HepG2 (cell line): ENCODE data around the gene MECR. TPM values are rescaled to one million over a fixed set of nuclear protein-coding genes. Genes with fewer than 3 reads are reported as not detected.
A peak's percentile ranks its signal among the peaks of the same experiment; 100 is the strongest.

Source experiments
- AKNA ChIP-seq: sonication (generic); formaldehyde crosslinking; IDR thresholded peaks from 2 replicates; pipeline ENCODE4 v1.4.0; 2020; ENCODE audit warnings: missing genetic modification reagents, borderline replicate concordance
- BHLHE40 ChIP-seq: IDR thresholded peaks from 2 replicates; pipeline ENCODE4 v1.6.1; 2011; ENCODE audit warnings: low read length, improper control_type of control experiment
- FIP1L1 ChIP-seq: fragments of 200-400 bp; formaldehyde crosslinking; IDR thresholded peaks from 2 replicates; pipeline ENCODE4 v1.6.1; 2018; ENCODE audit warnings: low read depth, mild to moderate bottlenecking, low read length, moderate library complexity, borderline replicate concordance; ENCODE audit not compliant: insufficient read depth
- GTF2F1 ChIP-seq: fragments of 150-350 bp; IDR thresholded peaks from 2 replicates; pipeline ENCODE4 v1.6.1; 2014; ENCODE audit warnings: low read length
- HDAC2 ChIP-seq: sonication (generic); formaldehyde crosslinking; IDR thresholded peaks from 2 replicates; pipeline ENCODE4 v1.4.0; 2020; ENCODE audit warnings: missing genetic modification reagents
- KDM2A ChIP-seq: sonication (generic); formaldehyde crosslinking; IDR thresholded peaks from 2 replicates; pipeline ENCODE4 v1.4.0; 2020; ENCODE audit warnings: low read depth, missing genetic modification reagents, borderline replicate concordance
- KLF13 ChIP-seq: sonication (generic); formaldehyde crosslinking; IDR thresholded peaks from 2 replicates; pipeline ENCODE4 v1.4.0; 2020; ENCODE audit warnings: mild to moderate bottlenecking, missing genetic modification reagents
- NR0B2 ChIP-seq: sonication (generic); formaldehyde crosslinking; IDR thresholded peaks from 2 replicates; pipeline ENCODE4 v1.4.0; 2020; ENCODE audit warnings: mild to moderate bottlenecking, missing genetic modification reagents
- PPARG ChIP-seq: conservative IDR thresholded peaks from 2 replicates; pipeline ENCODE4 v1.6.1; 2016; ENCODE audit warnings: missing biosample characterization, missing genetic modification reagents
- RFX5 ChIP-seq: IDR thresholded peaks from 2 replicates; pipeline ENCODE4 v1.6.1; 2011; ENCODE audit warnings: low read depth, low read length, improper control_type of control experiment
- SP5 ChIP-seq: IDR thresholded peaks from 2 replicates; pipeline ENCODE4 v1.6.1; 2016; ENCODE audit warnings: low read depth, borderline replicate concordance
- ZFP91 ChIP-seq: sonication (generic); formaldehyde crosslinking; IDR thresholded peaks from 2 replicates; pipeline ENCODE4 v1.9.0; 2022; ENCODE audit warnings: missing genetic modification reagents, mild to moderate bottlenecking, borderline replicate concordance
- ZNF331 ChIP-seq: sonication (generic); formaldehyde crosslinking; IDR thresholded peaks from 2 replicates; pipeline ENCODE4 v1.4.0; 2020; ENCODE audit warnings: missing genetic modification reagents
- ZNF33A ChIP-seq: sonication (generic); formaldehyde crosslinking; IDR thresholded peaks from 2 replicates; pipeline ENCODE4 v1.5.1; 2020; ENCODE audit warnings: missing genetic modification reagents, mild to moderate bottlenecking, moderate library complexity, borderline replicate concordance
- ZNF530 ChIP-seq: sonication (generic); formaldehyde crosslinking; IDR thresholded peaks from 2 replicates; pipeline ENCODE4 v1.5.0; 2020; ENCODE audit warnings: low read depth, mild to moderate bottlenecking, missing genetic modification reagents
- ZNF564 ChIP-seq: sonication (generic); formaldehyde crosslinking; IDR thresholded peaks from 2 replicates; pipeline ENCODE4 v1.8.1; 2023; ENCODE audit warnings: mild to moderate bottlenecking, missing genetic modification reagents
- ZNF782 ChIP-seq: sonication (generic); formaldehyde crosslinking; IDR thresholded peaks from 2 replicates; pipeline ENCODE4 v1.4.0; 2020; ENCODE audit warnings: missing genetic modification reagents, mild to moderate bottlenecking, borderline replicate concordance
- ZNF878 ChIP-seq: sonication (generic); formaldehyde crosslinking; IDR thresholded peaks from 2 replicates; pipeline ENCODE4 v1.8.1; 2023; ENCODE audit warnings: mild to moderate bottlenecking, missing genetic modification reagents, moderate library complexity
- ZSCAN25 ChIP-seq: sonication (generic); formaldehyde crosslinking; IDR thresholded peaks from 2 replicates; pipeline ENCODE4 v1.8.0; 2022; ENCODE audit warnings: mild to moderate bottlenecking, missing genetic modification reagents
- ZSCAN5A ChIP-seq: sonication (generic); formaldehyde crosslinking; IDR thresholded peaks from 2 replicates; pipeline ENCODE4 v1.8.0; 2022; ENCODE audit warnings: mild to moderate bottlenecking, missing genetic modification reagents, borderline replicate concordance
- polyA plus RNA-seq, 8 experiments: library from polyadenylated mRNA; depleted of rRNA in 3 of 8; stranded (reverse) in 7 of 8; unstranded in 1 of 8; fragments of >200 nt; fragmentation: Illumina TruSeq in 4 of 8; extraction: Trizol in 4 of 8; gene quantifications; 2 replicates each; pipeline versions ENCODE4 v1.2.1 to v1.2.3, GENCODE V29; 2011 to 2016; ENCODE audit warnings: low read depth in 4 of 8, missing spikeins in 1 of 8, mixed read lengths in 1 of 8; ENCODE audit not compliant: insufficient read depth in 1 of 8
- total RNA-seq, 5 experiments: library from RNA; depleted of rRNA; stranded (reverse); fragments of >200 nt; fragmentation: Illumina TruSeq; extraction: Trizol; gene quantifications; 2 replicates each; pipeline ENCODE4 v1.2.3, GENCODE V29; 2016; ENCODE audit warnings: low read depth in 1 of 5

Gene MECR
- total and polyA plus RNA-seq, 2 of the 13 experiments (the other 11 are each of a cell fraction or from before 2014, with no cell fraction given): 18.8 to 24.9 TPM

- TF ChIP-seq ZNF530 (no peak), KLF13 (peak; percentile 65; the same call in 1 of the 2 replicates), BHLHE40 (peak; percentile 50; the same call in 1 of the 2 replicates), ZSCAN5A (CRISPR knock-in tag) (no peak), RFX5 (no peak), SP5 (no peak), PPARG (CRISPR knock-in tag) (no peak), ZNF878 (CRISPR knock-in tag) (0 out of 2 replicates have a peak, but pooled peaks have one; percentile 67), FIP1L1 (no peak), ZNF564 (CRISPR knock-in tag) (peak; percentile 55; the same call in 1 of the 2 replicates), ZNF782 (no peak), KDM2A (peak; percentile 53; the same call in 1 of the 2 replicates), ZNF331 (CRISPR knock-in tag) (no peak; the same call in 1 of the 2 replicates), GTF2F1 (no peak), ZFP91 (CRISPR knock-in tag) (peak; percentile 44), HDAC2 (CRISPR knock-in tag) (no peak), NR0B2 (peak; percentile 23; the same call in 1 of the 2 replicates), AKNA (CRISPR knock-in tag) (no peak), ZSCAN25 (CRISPR knock-in tag) (no peak), ZNF33A (CRISPR knock-in tag) (no peak)
Measured at GRCh38 chr1:29237852-29238619, 7.3 kb upstream of the MECR start (continued).
